HG02571 (cell line): ENCODE data around the gene CFAP57.

ENCODE experiments used
- ATAC-seq: cut with Tn5 transposase; IDR thresholded peaks from one replicate; pipeline ENCODE4 v1.9.1; 2021; ENCODE audit warnings: mild to moderate bottlenecking, moderate library complexity; ENCODE audit not compliant: unreplicated experiment

CFAP57 gene

DNA sequence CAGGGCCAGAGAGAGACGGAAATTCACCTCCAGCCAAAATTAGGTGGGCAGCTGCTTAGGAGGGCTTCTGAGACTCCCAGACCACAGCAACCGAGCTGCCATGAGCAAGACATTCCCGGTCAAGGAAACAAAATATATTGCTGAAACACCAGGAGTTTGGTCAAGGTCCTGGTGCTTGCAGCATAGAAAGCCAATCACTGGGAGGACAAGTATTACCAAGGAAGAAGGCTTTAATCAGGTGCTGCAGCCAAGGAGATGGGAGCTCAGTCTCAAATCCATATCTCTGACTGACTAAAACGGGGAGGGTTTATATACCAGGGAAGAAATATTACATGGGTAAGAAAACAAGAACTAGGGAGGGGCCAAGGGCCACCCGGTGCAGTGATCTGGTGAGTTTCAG, 78.9 kb downstream of the CFAP57 start:
- no peak for ATAC-seq

DNA sequence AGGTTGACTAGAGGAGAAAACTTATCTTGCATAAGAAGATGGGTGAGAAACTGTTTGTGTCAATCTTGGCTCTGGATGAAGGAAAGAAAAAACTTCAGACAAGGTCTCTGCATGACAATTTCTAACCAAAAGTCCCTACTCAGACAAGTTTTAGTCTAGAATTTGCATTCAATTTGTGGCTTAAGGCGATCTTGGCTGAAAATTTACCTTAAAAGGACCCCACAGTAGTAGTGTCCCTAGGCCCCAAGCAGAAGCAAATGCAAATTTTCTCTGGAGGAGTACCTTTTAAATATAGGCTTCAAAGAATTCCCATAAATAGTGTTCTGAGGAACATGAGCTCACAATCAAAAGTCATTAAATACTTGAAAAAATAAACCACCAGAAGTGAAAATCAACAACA, 80.1 kb downstream of the CFAP57 start:
- ATAC-seq, result no peak

DNA sequence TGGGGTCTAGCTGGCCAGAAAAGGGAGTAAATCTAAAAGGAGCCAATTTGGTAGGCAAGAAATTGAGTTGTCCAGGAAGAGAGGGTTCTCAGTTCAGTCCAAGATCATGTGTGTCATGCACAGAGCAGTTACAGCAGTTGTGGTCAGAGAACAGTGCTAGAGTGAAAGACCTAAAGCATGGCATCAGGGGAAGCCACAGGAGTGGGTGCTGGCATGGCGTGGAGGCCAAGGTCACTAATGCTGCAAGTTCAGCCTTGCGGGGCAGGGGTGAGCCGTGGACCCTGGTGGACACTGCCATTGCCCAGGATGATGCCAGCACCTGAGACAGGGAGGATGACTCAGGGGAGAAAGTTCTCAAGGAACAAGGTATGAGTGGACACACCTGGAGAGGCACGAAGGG, 81.0 kb downstream of the CFAP57 start:
- ATAC-seq, result no peak

DNA sequence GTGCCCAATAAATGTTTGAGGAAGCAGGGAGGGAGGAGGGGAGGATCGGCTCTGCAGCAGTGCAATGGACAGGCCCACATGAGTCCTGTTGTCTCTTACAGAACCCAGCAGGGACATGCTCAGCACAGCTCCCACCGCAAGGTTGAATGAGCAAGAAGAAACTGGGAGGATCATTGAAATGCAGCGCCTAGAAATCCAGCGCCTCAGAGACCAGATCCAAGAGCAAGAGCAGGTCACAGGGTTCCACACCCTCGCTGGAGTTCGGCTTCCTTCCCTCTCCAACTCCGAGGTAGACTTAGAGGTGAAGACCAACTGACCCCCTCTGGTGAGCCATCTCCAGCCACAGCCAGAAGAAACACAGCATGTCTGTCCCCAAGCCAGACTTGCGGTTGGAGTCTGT, 81.7 kb downstream of the CFAP57 start:
- no peak for ATAC-seq

DNA sequence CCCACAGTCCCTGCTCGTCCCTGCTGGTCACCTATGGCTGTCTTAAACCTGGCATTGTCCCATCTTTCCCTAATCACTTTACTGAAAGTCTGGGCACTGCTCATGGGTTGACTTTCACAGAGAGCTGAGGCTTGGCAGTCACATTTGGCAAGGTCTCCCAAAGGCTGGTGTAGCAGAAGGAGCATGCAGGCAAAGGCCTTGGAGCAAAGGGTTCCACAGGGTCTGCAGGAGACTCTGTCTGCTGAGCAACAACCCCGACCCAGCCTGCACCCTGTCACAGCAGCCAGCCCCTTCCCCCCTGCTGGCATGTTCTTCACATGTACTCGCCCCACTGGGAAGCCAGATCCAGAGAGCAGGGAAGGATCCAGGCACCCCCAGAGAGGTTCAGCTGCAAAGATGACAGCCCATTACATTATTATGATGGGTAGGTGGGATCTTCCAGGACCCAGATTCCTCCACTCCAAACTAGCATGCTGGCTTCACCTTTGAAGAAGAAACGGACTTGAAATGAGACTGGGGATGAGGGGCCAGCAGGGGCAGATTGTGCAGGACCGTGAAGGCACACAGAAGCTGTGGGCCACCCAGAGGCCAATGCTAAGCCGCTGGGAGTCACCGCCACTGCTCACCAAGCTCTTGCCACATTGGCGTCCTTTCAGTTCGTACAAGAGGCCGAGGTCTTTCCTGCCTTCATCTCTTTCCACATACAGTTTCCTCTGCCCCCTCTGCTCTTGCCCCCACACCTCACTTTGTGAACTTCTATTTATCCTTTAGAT, 83.5 kb downstream of the CFAP57 start:
- no peak for ATAC-seq

DNA sequence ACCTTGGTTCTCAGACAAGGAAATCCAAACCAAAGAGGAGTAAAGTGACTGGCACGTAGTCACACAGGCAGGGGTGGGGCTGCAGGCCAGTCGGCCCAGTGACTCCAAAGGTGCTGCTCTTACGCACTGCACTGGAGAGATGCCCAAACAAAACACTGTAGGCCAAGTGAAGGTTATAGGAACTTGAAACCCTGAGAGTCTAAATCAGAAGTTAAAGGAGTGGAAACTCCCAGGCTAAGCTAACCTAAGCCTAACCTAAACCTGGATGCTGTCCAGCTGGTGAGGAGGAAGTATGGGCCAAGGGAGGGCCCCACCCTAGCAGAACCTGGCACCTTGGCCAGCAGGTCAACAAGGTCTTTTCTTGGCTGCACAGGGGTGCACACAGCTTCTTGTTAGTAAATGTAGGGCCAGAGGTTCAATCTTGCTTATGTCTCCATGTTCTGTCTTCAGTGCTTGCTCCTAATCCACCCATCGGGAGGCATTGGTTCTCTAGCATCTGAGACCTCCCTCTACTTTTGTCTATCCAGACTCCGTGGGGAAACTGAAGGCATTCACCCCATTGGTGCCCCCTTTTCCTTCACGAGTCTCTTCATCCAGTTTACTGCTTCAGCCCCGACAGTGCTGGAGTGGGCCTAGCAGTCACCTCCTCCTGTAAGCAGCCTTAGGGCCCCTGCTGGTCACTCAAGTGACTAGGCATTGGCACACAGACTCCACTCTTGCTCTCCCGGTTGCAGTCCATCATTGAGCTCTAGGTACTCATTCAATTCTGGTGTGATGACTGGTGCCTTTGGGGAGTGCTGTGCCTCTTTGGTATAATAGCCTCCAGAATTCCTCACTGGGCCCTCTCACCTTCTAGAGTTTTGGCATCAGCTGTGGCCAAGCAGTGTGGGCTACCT, 84.8 kb downstream of the CFAP57 start:
- no peak for ATAC-seq

DNA sequence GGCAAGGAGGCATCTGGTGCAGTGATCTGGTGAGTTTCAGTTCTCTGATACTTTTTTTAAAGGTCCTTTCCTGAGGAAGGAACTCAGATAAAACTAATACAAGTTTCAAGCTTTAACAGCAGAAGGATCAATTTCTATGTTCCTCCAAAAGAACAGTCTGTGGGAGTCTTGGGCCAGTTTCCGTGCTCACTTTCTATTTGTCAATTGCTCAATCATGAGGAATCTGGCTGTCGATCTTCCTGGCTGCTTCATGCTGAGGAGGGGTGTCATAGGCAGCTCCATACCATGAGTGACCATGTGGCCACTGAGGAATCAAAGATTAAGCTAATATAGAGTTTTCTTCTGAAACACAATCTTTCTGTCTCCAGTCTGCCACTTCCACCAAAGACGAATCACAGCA, 86.2 kb downstream of the CFAP57 start:
- no peak for ATAC-seq

DNA sequence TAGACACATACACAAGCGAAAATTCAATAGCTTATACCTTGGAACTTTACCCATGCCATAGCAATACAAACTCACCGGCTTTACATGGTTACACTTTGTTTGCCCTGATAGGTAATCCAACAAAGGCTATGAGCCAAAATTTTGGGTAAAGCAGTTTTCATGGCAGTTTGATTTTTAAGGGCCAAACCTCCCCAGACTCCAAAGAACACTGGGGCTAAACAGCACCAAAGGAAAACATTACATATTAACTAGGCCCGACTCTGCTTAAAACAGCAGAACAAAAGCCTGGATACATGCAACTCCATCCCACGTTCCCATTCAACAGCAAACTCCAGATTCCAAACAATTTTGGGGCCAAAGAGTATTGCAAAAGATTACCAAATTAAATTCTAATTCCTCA, 93.3 kb downstream of the CFAP57 start:
- ATAC-seq, result no peak

DNA sequence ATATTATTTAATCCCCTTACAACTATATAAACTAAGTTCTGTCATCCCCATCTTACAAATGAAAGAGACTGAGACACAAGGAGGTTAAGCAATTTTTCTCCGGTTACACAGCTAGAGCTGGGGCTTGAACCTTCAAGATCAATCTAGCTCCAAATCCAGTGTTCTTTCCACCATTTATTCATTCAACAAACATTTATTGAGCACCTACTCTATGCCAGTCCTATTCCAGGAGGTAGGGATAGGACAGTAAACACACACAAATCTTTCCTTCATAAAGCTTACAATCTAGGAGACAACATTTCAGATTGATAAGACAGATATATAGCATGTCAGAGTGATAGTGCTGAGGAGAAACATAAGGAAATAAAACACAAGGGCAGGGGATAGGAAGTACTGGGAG, 94.8 kb downstream of the CFAP57 start:
- no peak for ATAC-seq

DNA sequence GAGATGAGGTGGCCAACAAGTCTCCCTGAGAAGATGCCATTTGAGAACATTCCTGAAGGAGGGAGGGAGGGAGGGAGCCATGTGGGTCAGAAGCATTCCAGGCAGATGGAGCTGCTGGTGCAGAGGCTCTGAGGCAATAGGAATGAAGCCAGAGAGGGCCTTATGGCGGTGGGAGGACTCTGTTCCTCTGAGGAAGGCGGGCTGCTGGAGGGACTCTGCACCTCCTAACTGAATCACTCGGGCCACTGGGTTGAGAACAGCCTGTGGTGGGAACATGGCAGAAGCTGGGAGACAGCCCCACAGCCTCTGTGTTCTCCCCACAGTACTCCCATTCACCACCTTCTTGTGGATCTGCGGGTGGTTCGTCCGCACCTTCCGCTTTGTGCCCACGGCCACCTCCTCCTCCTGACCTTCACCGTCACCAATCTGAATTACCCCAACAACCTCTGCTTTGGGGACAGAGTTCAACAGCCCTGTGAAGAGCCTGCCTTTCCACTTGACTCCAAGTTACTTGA, 95.2 kb downstream of the CFAP57 start:
- ATAC-seq, result no peak

DNA sequence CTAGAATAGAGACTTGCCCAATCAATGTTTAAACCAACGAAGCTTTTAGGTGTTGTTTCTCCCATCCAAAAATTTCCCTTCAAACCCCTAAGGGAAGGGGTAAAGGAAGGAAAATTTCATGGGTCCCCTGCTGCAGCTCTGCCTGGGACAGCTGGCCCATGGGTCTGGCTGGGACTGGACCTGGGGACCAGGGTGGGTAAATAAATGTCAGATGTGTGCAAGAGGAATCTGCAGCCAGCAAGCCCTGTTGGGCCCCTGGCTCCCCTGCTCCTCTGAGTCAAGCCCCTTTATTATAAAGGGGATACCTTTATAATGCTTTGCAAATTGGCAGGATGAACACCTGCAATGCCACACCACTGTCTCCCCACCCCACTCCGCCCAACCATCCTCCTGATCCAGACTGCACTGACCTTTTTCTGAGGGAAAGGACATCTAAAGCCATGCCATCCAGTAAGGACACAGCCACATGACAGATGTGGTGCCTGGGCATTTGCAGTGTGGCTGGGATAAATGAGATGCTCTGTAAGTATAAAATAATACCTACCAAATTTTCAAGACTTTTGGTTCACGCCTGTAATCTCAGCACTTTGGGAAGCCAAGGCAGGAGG, 95.8 kb downstream of the CFAP57 start:
- no peak for ATAC-seq

DNA sequence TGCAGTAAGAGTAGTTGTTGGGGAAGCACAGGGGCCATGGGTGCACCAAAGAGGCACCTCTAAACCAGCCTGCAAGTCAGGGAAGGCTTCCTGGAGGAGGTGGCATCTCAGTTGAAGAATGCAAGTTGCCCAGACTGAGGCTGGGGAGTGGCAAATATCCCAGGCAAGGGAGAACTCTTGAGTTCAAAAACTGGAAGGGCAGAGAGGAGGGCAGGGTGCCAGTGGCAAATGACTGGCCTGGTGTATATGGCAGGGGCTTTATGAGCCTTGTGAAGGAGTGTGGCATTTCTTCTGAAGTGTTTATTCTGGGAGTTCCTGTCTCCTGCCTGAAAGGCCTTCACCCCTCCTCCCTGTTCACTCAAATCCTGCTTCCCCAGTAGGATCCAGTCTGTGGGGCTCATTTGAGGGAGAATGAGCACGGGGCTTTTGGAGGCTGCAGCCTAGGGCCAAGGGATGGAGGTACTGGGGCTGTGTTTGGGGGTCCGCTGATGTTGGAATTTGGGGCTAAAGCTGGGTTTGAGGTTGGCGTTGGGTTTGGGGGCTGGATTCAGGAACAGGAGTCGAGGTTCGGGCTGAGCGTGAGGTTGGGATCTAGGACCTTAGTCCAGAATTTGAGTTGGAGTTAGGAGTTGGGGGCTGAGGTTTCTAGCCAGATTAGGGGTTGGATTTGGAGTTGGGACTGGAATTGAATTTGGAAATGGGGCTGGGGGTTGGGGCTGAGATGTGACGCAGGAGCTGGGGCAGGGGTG, 97.7 kb downstream of the CFAP57 start, which contains the start of gene TMEM125:
Gene TMEM125, plus strand, starts transcription at position 357 of the 749 bp plus-strand sequence. CDS start 2,740 bp downstream, outside the sequence.
- no peak for ATAC-seq

DNA sequence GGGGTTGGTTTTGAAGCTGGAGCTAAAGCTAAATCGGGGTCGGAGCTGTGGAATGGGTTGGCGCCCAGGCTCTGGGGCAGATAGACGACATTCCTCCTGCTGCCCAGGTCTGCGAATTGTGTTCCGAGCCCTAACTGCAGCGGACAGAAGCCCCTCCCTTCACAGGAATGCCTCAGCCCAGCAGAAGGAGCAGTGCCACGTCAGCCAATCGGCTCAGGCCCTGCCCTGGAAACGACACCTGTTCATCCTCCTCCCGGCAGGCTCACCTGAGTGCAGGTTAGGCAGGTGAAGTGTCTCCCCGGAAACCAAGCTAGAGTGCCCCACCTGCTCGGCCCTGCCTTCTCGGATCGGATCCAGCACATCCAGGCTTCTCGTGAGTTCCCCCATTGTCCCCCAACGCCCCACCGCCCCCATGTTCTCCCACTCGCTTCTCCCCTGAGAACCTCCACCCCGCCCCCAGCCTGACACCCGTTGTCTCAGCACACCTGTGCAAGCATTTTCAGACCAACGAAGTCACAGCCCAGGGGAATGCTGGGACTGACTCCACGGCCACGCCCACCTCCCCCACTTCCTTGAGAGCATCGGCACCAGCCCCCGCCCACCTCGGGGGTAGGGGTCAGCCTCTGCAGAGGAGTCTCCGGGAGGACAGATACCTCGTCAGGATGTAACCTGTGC, 98.4 kb downstream of the CFAP57 start:
- no peak for ATAC-seq

DNA sequence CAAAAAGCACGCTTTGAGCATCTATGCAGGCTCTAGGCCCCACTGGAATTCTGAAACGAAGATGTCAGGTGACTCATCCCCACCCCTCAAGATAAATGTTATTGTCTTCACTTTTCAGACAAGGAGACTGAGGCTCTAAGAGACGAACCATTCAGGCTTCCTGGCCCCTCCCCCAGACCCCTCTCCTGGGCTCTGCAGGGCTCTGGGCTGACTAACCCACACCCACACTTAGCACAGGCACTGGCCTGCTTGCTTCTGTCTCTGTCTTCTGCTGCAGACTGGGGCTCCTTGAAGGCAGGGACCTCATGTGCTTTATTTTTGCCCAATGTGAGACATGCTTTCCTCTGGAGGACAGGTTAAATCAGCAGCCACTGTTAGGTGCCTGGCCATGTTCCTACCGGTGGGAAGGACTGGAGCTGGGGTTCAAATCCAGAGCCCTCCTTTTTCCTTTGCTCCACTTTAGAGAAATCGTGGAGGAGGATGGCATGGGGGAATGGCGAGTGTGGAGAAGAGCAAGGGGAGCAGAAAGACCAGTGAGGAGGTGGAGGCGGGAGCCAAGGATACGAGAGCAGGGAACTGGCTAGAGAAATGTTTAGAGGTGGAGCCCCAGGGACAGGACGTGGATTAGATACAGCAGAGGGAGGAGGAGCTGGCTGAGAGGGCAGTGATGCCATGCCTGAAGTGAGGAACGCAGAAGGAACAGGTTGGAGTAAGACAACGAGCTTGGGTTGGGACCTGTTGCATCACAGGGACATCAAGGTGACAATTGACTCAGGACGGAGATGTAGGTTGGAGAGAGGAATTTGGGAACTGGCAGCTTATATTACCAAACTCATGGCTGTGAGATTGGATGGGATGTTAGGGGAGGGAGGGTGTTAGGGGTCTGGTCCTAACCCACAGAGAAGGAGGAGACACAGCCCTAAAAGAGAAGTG, 99.3 kb downstream of the CFAP57 start:
- no peak for ATAC-seq

DNA sequence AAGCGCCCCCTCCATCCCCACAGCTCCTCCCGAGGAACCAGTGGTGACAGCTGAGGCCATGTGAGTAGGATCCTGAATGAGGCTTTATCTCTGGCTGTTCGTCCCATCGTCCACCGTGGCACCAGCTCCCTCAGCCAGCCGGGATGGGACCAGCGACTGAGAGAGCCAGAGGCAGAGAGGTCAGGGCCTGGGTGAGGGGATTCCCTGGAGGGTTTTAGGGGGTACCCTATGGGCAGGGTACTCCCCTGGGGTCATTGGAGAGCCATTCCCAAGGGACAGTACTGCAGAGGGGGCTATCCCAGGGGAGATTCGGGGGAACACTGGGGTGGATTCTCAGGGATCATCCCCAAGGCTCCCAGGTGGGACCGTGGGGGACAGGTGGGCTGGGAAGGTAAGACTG, 100.0 kb downstream of the CFAP57 start:
- no peak for ATAC-seq

DNA sequence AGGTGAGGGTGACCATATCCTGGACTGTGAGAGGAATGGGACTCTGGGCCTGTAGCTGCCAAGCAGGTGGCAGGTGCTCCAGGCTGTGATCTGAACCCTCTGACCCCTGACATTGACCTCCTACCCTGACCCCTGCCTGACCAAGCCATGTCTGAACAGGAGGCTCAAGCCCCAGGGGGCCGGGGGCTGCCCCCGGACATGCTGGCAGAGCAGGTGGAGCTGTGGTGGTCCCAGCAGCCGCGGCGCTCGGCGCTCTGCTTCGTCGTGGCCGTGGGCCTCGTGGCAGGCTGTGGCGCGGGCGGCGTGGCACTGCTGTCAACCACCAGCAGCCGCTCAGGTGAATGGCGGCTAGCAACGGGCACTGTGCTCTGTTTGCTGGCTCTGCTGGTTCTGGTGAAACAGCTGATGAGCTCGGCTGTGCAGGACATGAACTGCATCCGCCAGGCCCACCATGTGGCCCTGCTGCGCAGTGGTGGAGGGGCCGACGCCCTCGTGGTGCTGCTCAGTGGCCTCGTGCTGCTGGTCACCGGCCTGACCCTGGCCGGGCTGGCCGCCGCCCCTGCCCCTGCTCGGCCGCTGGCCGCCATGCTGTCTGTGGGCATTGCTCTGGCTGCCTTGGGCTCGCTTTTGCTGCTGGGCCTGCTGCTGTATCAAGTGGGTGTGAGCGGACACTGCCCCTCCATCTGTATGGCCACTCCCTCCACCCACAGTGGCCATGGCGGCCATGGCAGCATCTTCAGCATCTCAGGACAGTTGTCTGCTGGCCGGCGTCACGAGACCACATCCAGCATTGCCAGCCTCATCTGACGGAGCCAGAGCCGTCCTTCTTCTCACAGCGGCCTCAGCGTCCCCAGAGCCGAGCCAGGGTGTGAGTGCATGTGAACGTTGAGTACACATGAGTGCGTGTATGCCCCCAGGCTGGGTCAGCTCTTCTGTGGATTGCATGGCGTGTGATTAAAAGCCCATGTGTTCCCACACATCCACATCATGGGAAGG, 100.7 kb downstream of the CFAP57 start:
- no peak for ATAC-seq

DNA sequence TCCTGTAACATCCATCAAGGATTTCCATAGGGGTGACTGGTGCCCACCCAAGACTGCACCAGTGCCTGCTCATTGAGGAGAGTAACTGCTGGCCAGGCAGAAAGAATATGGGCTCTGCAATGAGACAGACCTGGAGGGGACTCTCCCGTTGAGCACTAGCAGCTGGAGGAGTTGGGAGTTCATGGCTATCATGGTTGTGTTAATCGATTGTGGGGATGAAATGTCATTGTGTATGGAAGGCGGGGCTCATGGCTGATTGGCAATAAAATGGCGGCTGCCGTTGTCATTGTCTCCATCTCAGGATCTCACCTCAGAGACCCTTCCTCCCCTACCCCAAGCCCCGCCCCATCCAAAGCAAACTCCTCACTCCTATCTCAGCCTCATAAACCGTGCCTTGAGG, 101.6 kb downstream of the CFAP57 start:
- ATAC-seq, result no peak
